Pulmonary artery endothelial cell (primary cell): ENCODE data around the gene LRRTM3. TPM values are rescaled to one million over a fixed set of nuclear protein-coding genes. Genes with fewer than 3 reads are reported as not detected.

Experiments
- DNase-seq: peaks from one replicate; pipeline ENCODE4 v3.0.0-alpha.2; 2011; ENCODE audit warnings: low read depth, low spot score
- total RNA-seq: library from RNA; depleted of rRNA; stranded (reverse); fragments of >200 nt; gene quantifications from 2 replicates; pipeline ENCODE4 v1.2.3, GENCODE V29; 2014

The LRRTM3 gene
- total RNA-seq, 1 donor from 2014 or later: not detected

DNA sequence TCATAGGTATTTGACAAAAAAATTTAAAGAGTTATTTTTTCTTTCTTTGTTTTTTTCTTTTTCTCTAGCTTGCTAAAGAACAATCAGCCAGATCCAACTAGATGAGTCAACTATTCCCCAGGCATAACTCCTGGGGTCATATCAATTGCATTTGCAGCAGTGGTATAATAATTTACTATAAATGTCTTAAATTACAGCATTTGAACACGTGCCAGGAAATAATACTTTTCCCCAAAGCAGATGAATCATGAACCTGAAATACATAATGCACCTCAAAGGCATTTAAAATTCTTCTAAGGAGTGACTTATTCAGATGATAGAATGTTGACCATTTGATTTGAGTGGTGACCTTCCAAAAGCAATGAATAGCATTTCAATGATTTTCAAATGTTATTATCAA, 190.1 kb downstream of the LRRTM3 start:
- DNase-seq: no peak

DNA sequence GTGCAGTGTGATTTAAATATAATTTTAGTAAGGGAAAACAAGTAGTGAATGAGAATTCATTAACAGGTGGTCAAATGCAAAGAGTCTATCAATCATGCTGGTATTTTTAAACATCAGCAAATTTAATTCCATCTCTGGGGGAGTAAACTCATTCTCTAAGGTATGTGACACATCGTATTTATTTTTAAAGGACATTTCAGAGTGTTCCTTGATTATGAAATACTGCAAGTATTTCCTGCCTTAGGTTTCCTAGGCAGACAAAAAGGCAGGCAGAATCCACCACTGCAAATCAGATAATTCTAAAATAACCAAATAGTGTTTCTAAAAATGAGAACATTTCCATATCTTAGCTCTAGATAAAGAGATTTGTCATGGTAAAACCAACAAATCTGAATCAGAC, 193.8 kb downstream of the LRRTM3 start:
- DNase-seq: no peak

DNA sequence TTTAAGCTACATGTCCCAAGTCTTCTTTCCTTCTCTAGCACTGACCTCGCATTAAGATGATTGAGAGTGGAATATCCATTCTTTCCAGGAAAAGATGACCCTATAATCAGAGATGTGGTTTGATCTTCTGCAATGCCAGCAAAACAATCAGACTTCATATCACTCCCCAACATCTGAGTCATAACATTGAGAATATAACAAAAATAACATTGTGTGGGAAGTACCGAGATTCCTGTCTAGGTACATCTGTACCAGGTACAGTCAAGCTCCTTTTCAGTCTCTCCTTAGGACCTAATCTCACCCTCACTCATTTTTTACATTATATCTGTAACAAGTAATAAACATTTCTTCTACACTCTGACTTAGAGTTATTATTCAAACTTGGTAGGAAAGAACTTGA, 201.6 kb downstream of the LRRTM3 start:
- no peak for DNase-seq

DNA sequence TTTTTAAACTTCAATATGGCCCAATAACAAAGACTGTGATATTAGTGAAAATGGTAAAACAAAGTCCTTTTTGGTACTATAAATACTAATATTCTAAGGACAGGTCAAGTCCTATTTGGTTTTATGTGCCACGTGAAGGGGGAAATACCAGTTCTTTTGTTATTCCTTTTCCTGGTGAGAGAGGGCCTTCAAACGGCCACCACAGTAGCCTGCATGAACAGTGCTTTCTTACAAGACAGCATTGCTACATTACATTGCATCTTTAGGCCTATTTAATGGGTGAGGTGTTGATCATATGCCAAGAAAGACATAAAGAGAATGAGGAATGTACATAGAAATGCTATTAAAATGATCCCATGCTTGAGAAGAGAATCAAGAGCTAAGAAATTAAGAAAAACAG, 214.8 kb downstream of the LRRTM3 start:
- DNase-seq: no peak

DNA sequence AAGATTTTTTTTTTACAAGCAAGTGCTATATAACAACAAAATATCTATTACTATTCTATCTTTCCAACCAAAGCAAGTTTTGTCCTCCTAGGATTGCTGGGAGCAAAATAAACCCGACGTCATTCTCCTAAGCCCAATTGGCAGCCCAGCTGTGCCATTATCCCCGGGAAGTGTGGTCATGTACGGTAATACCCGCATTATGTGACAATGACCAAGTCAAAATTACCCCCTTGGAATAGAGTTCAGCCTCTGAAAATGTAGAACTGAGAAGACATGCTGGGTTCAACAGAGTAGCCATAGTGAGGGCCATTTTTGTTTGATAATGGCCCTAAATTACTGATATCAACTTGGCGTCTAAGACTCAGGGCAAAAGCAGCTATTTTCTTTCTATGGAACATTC, 215.5 kb downstream of the LRRTM3 start:
- no peak for DNase-seq

DNA sequence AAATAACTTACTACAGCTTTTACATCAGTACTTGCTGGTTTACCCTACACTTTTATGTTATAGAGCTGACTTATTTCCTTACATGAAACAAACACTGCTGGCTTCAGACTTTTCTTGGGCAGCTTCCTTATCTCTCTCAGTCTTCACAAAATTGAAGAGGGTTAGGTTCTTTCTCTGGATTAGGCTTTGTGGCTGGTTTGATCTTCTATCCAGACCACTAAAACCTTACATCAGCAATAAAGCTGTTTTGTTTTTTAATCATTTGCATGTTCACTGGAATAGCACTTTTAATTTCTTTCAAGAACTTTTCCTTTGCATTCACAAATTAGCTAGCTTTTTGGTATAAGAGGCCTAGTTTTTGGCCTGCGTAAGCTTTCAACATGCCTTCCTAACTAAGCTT, 218.7 kb downstream of the LRRTM3 start:
- no peak for DNase-seq
